Panc1 (cell line): ENCODE data around the gene ELOB.

Experiments used
- TCF7L2 ChIP-seq: IDR thresholded peaks from 2 replicates; pipeline ENCODE4 v1.6.1; 2011; ENCODE audit warnings: mild to moderate bottlenecking, low read depth, low read length, inconsistent platforms
- TF ChIP-seq, protein P1 (sequence below): fragments of 450-650 bp; IDR thresholded peaks from 2 replicates; pipeline ENCODE4 v1.5.1; 2017; ENCODE audit warnings: mild to moderate bottlenecking

DNA sequence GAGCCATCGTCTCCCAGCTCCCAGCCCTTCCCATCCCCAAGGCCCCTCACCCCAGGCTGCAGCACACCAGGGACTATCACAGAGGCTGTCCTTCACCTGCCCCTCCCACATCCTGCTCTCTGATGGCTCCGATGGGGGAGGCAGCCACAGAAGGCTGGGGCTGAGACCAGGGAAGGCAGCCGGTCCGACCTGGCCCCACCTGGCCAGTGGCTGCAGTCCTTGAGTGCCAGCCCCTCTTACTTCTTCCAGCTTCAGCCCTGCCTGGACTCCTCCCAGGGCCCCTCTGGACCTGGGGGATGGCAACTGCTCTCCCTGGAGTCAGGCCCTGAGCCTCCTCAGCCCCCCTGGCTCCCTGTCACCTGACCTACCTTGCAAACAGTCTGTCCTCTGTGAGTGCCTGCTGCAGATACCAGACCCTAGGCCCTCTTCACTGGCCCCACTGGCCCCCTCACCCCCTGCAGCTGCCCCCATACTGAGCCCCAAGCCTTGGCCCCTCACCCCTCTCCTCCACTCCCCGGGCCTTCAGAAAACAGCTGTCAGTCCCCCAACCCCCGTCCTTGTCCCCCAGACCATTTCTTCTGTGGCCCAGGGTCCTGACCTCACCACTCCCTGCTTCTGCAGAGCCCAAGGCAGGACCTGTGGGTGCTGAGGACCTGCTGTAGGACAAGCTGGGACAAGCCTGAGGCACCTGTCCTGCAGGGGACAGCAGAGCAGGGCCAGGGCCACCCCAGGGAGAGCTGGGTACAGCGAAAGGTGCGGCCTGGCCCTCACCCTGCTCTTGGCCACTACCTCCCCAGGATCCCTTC lies 37.3 kb downstream of the ELOB start:
- TF ChIP-seq, protein P1, sequence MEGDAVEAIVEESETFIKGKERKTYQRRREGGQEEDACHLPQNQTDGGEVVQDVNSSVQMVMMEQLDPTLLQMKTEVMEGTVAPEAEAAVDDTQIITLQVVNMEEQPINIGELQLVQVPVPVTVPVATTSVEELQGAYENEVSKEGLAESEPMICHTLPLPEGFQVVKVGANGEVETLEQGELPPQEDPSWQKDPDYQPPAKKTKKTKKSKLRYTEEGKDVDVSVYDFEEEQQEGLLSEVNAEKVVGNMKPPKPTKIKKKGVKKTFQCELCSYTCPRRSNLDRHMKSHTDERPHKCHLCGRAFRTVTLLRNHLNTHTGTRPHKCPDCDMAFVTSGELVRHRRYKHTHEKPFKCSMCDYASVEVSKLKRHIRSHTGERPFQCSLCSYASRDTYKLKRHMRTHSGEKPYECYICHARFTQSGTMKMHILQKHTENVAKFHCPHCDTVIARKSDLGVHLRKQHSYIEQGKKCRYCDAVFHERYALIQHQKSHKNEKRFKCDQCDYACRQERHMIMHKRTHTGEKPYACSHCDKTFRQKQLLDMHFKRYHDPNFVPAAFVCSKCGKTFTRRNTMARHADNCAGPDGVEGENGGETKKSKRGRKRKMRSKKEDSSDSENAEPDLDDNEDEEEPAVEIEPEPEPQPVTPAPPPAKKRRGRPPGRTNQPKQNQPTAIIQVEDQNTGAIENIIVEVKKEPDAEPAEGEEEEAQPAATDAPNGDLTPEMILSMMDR, result no peak
- no peak for TF ChIP-seq TCF7L2
